Smooth muscle cell (in vitro differentiated cells): ENCODE results near the gene ADRA2C. TPM values are rescaled to one million over a fixed set of nuclear protein-coding genes. Genes with fewer than 3 reads are reported as not detected.

ENCODE experiments used
- DNase-seq: peaks from one replicate; lab custom pipeline; 2025; ENCODE audit not compliant: unreplicated experiment; lab: John Stamatoyannopoulos, UW
- H2AFZ ChIP-seq: fragments of 200-600 bp; sonication (generic); 2 replicates; pipeline ENCODE4 v1.6.0; 2016; ENCODE audit warnings: antibody characterized with exemption, low read depth, mild to moderate bottlenecking
- H3F3A ChIP-seq: fragments of 200-600 bp; sonication (generic); 2 replicates; pipeline ENCODE4 v1.6.0; 2017; ENCODE audit warnings: antibody characterized with exemption, low read depth
- H3K27ac ChIP-seq: fragments of 200-600 bp; sonication (generic); 2 replicates; pipeline ENCODE4 v1.5.1; 2016; ENCODE audit warnings: low read depth, mild to moderate bottlenecking
- H3K27me3 ChIP-seq: fragments of 200-600 bp; sonication (generic); 2 replicates; pipeline ENCODE4 v1.6.1; 2016; ENCODE audit warnings: low read depth, mild to moderate bottlenecking
- H3K36me3 ChIP-seq: fragments of 200-600 bp; sonication (generic); 2 replicates; pipeline ENCODE4 v1.5.1; 2016; ENCODE audit warnings: low read depth
- H3K4me1 ChIP-seq: fragments of 200-600 bp; sonication (generic); 2 replicates; pipeline ENCODE4 v1.5.1; 2016; ENCODE audit warnings: low read depth
- H3K4me2 ChIP-seq: fragments of 200-600 bp; sonication (generic); 2 replicates; pipeline ENCODE4 v1.6.0; 2016; ENCODE audit warnings: mild to moderate bottlenecking
- H3K4me3 ChIP-seq: fragments of 200-600 bp; sonication (generic); 2 replicates; pipeline ENCODE4 v1.5.1; 2016; ENCODE audit warnings: mild to moderate bottlenecking
- H3K79me2 ChIP-seq: fragments of 200-600 bp; sonication (generic); 2 replicates; pipeline ENCODE4 v1.6.0; 2016; ENCODE audit warnings: low read depth, mild to moderate bottlenecking
- H3K9ac ChIP-seq: fragments of 200-600 bp; sonication (generic); 2 replicates; pipeline ENCODE4 v1.6.0; 2016; ENCODE audit warnings: low read depth
- H3K9me3 ChIP-seq: fragments of 200-600 bp; sonication (generic); replicated peaks from 2 replicates; pipeline ENCODE4 v1.5.1; 2016; ENCODE audit warnings: low read depth
- H4K20me1 ChIP-seq: fragments of 200-600 bp; sonication (generic); 2 replicates; pipeline ENCODE4 v1.6.0; 2016; ENCODE audit warnings: low read depth
- CTCF ChIP-seq: fragments of 200-600 bp; sonication (generic); IDR thresholded peaks from 2 replicates; pipeline ENCODE4 v1.5.1; 2017; ENCODE audit warnings: borderline replicate concordance, mild to moderate bottlenecking, antibody characterized with exemption; ENCODE audit not compliant: insufficient read depth, poor library complexity, severe bottlenecking
- WGBS: methylation state at CpG from one replicate; pipeline ENCODE4 v1.1.7; 2016; ENCODE audit warnings: low lambda C conversion rate; 5-methylcytosine and 5-hydroxymethylcytosine counted together
- polyA plus RNA-seq: library from polyadenylated mRNA; unstranded; fragments of >200 nt; fragmentation: Nextera tagmentation; extraction: Ambion mirVana; gene quantifications from 2 replicates; pipeline ENCODE4 v1.2.1, GENCODE V29; 2016
- total RNA-seq: library from RNA; depleted of rRNA; stranded (reverse); fragments of >200 nt; gene quantifications from 2 replicates; pipeline ENCODE4 v1.2.3, GENCODE V29; 2014

The ADRA2C gene
- total and polyA plus RNA-seq, 2 experiments from 2014 or later: 0.53 to 1.6 TPM

- Histone ChIP-seq H3K79me2 (no peaks in the 10 kb centered on the region), H3K36me3 (no peaks in the 10 kb centered on the region), H3K27ac (no peak overlapping the region), H2AFZ (no peak overlapping the region), H3K27me3 (no peaks in the 10 kb centered on the region), H3F3A (no peaks in the 10 kb centered on the region), H3K4me2 (no peak overlapping the region), H3K4me1 (no peaks in the 10 kb centered on the region), H3K9me3 (no peaks in the 10 kb centered on the region), H3K4me3 (no peak overlapping the region), H3K9ac (no peak overlapping the region), H4K20me1 (no peaks in the 10 kb centered on the region)
- no peak for DNase-seq
- WGBS: 93% methylated on average over 13 of the region's 13 CpGs
- no peak for TF ChIP-seq CTCF
Measured at GRCh38 chr4:3788366-3788660, 22.1 kb downstream of the ADRA2C start.

- WGBS: 68% methylated on average over 7 of the region's 9 CpGs
- Histone ChIP-seq H3K79me2 (no peaks in the 10 kb centered on the region), H3K4me1 (no peaks in the 10 kb centered on the region), H3K4me3 (no peak overlapping the region), H2AFZ (no peak overlapping the region), H3K4me2 (no peak overlapping the region), H3K9me3 (no peaks in the 10 kb centered on the region), H3K27me3 (no peaks in the 10 kb centered on the region), H3F3A (no peaks in the 10 kb centered on the region), H4K20me1 (no peaks in the 10 kb centered on the region), H3K27ac (no peak overlapping the region), H3K36me3 (no peaks in the 10 kb centered on the region), H3K9ac (no peak overlapping the region)
- TF ChIP-seq CTCF: no peak
- no peak for DNase-seq
Measured at GRCh38 chr4:3789587-3789986, 23.4 kb downstream of the ADRA2C start.

- no peak for TF ChIP-seq CTCF
- Histone ChIP-seq H3K9me3 (no peaks in the 10 kb centered on the region), H3F3A (no peaks in the 10 kb centered on the region), H3K9ac (no peak overlapping the region), H4K20me1 (no peaks in the 10 kb centered on the region), H2AFZ (no peak overlapping the region), H3K36me3 (no peaks in the 10 kb centered on the region), H3K4me1 (no peaks in the 10 kb centered on the region), H3K79me2 (no peaks in the 10 kb centered on the region), H3K4me3 (no peak overlapping the region), H3K27ac (no peak overlapping the region), H3K4me2 (no peak overlapping the region), H3K27me3 (no peaks in the 10 kb centered on the region)
- DNase-seq: no peak
- WGBS: 88% methylated on average over 13 of the region's 13 CpGs
Measured at GRCh38 chr4:3790006-3790561, 23.9 kb downstream of the ADRA2C start.

- TF ChIP-seq CTCF: no peak
- Histone ChIP-seq H3F3A (no peaks in the 10 kb centered on the region), H2AFZ (no peak overlapping the region), H3K4me3 (no peak overlapping the region), H3K79me2 (no peaks in the 10 kb centered on the region), H3K9me3 (no peaks in the 10 kb centered on the region), H3K36me3 (no peaks in the 10 kb centered on the region), H4K20me1 (no peaks in the 10 kb centered on the region), H3K27ac (no peak overlapping the region), H3K27me3 (no peaks in the 10 kb centered on the region), H3K4me2 (no peak overlapping the region), H3K4me1 (no peaks in the 10 kb centered on the region), H3K9ac (no peak overlapping the region)
- no peak for DNase-seq
- 90% methylated on average over 9 of the region's 9 CpGs for WGBS
Measured at GRCh38 chr4:3791256-3791655, 25.1 kb downstream of the ADRA2C start.
